ENCODE data around the gene CEP112.

- no peak for TF ChIP-seq POLR2AphosphoS5 (IDR thresholded peaks at IDR 0.05; ENCODE audit: insufficient read depth in 1 of 2, low read depth in 1 of 2)
- no peak for TF ChIP-seq CTCF (IDR thresholded peaks at IDR 0.05)
Measured at GRCh38 chr17:66175892-66176291, 16.0 kb downstream of the CEP112 start.

Measured in vagina (tissue), 2 donors.